H9 (cell line): Measurements from ENCODE around the gene GABBR2. TPM values are rescaled to one million over a fixed set of nuclear protein-coding genes. Genes with fewer than 3 reads are reported as not detected.

Experiments used
- DNase-seq: peaks from one replicate; pipeline ENCODE4 v3.0.0-alpha.2; 2017
- H2AFZ ChIP-seq: one replicate; pipeline ENCODE4 v1.6.1; 2013; ENCODE audit warnings: mild to moderate bottlenecking, low read length, control low read depth, moderate library complexity
- H2AK5ac ChIP-seq: 2 replicates; pipeline ENCODE4 v1.6.1; 2013; ENCODE audit warnings: low read length, control low read depth, mixed read lengths; ENCODE audit not compliant: insufficient read length
- H2BK120ac ChIP-seq: one replicate; pipeline ENCODE4 v1.6.1; 2013; ENCODE audit warnings: low read depth, mild to moderate bottlenecking, low read length, control low read depth, inconsistent platforms; ENCODE audit not compliant: poor library complexity, severe bottlenecking
- H2BK12ac ChIP-seq: 2 replicates; pipeline ENCODE4 v1.6.1; 2013; ENCODE audit warnings: low read length, control low read depth, mixed read lengths, low read depth; ENCODE audit not compliant: insufficient read length
- H2BK15ac ChIP-seq: 2 replicates; pipeline ENCODE4 v1.6.1; 2013; ENCODE audit warnings: low read depth, low read length, control low read depth
- H2BK20ac ChIP-seq: one replicate; pipeline ENCODE4 v1.6.1; 2013; ENCODE audit warnings: low read depth, mild to moderate bottlenecking, low read length, control low read depth, inconsistent platforms; ENCODE audit not compliant: poor library complexity, severe bottlenecking
- H2BK5ac ChIP-seq: 2 replicates; pipeline ENCODE4 v1.6.1; 2013; ENCODE audit warnings: low read length, control low read depth, mixed read lengths; ENCODE audit not compliant: insufficient read length
- H3K14ac ChIP-seq: 2 replicates; pipeline ENCODE4 v1.6.1; 2013; ENCODE audit warnings: low read length, control low read depth; ENCODE audit not compliant: insufficient read depth
- H3K18ac ChIP-seq: 2 replicates; pipeline ENCODE4 v1.6.1; 2013; ENCODE audit warnings: low read depth, mild to moderate bottlenecking, mixed read lengths, low read length, control low read depth; ENCODE audit not compliant: insufficient read length
- H3K23ac ChIP-seq: 2 replicates; pipeline ENCODE4 v1.6.1; 2013; ENCODE audit warnings: low read length, control low read depth, mixed read lengths, low read depth; ENCODE audit not compliant: insufficient read length
- H3K23me2 ChIP-seq: 2 replicates; pipeline ENCODE4 v1.6.1; 2013; ENCODE audit warnings: low read depth, mild to moderate bottlenecking, mixed read lengths, low read length, control low read depth; ENCODE audit not compliant: insufficient read length, poor library complexity, severe bottlenecking
- H3K27ac ChIP-seq: 2 replicates; pipeline ENCODE4 v1.5.1; 2013; ENCODE audit warnings: low read length, control low read depth, mixed read lengths, low read depth; ENCODE audit not compliant: insufficient read length
- H3K27me3 ChIP-seq: 2 replicates; pipeline ENCODE4 v1.6.1; 2013; ENCODE audit warnings: low read length, control low read depth, inconsistent platforms; ENCODE audit not compliant: insufficient read depth
- H3K4ac ChIP-seq: 2 replicates; pipeline ENCODE4 v1.6.1; 2013; ENCODE audit warnings: low read depth, mild to moderate bottlenecking, control low read depth, inconsistent platforms, low read length, moderate library complexity
- H3K4me1 ChIP-seq: 2 replicates; pipeline ENCODE4 v1.6.1; 2013; ENCODE audit warnings: low read length, control low read depth, inconsistent platforms; ENCODE audit not compliant: insufficient read depth
- H3K4me2 ChIP-seq: 2 replicates; pipeline ENCODE4 v1.6.1; 2013; ENCODE audit warnings: low read length, control low read depth, mixed read lengths; ENCODE audit not compliant: insufficient read length, insufficient read depth
- H3K56ac ChIP-seq: 2 replicates; pipeline ENCODE4 v1.6.1; 2013; ENCODE audit warnings: low read depth, mild to moderate bottlenecking, mixed read lengths, low read length, control low read depth; ENCODE audit not compliant: insufficient read length
- H3K79me1 ChIP-seq: 2 replicates; pipeline ENCODE4 v1.6.1; 2013; ENCODE audit warnings: low read depth, mild to moderate bottlenecking, moderate library complexity, low read length, control low read depth, inconsistent platforms; ENCODE audit not compliant: insufficient read depth, poor library complexity, severe bottlenecking
- H3K79me2 ChIP-seq: 2 replicates; pipeline ENCODE4 v1.6.1; 2013; ENCODE audit warnings: low read length, control low read depth, inconsistent platforms; ENCODE audit not compliant: insufficient read depth
- H3K9ac ChIP-seq: 2 replicates; pipeline ENCODE4 v1.6.1; 2013; ENCODE audit warnings: low read length, control low read depth, mixed read lengths; ENCODE audit not compliant: insufficient read length; ENCODE audit errors: extremely low read depth
- H3K9me3 ChIP-seq: one replicate; pipeline ENCODE4 v1.6.1; 2013; ENCODE audit warnings: low read depth, low read length, inconsistent platforms; ENCODE audit not compliant: control insufficient read depth
- H3T11ph ChIP-seq: one replicate; pipeline ENCODE4 v1.6.1; 2013; ENCODE audit warnings: mild to moderate bottlenecking, low read length, control low read depth, inconsistent platforms
- H4K20me1 ChIP-seq: one replicate; pipeline ENCODE4 v1.6.1; 2013; ENCODE audit not compliant: control insufficient read depth, insufficient read length, insufficient read depth
- H4K5ac ChIP-seq: 2 replicates; pipeline ENCODE4 v1.6.1; 2013; ENCODE audit warnings: low read depth, mild to moderate bottlenecking, mixed read lengths, low read length, control low read depth; ENCODE audit not compliant: insufficient read length
- H4K8ac ChIP-seq: replicated peaks from 2 replicates; pipeline ENCODE4 v1.6.1; 2013; ENCODE audit warnings: low read length, control low read depth, mixed read lengths, low read depth; ENCODE audit not compliant: insufficient read length
- H4K91ac ChIP-seq: 2 replicates; pipeline ENCODE4 v1.6.1; 2013; ENCODE audit warnings: low read depth, mild to moderate bottlenecking, moderate library complexity, mixed read lengths, low read length, control low read depth; ENCODE audit not compliant: insufficient read length
- H3K27ac Mint-ChIP-seq, 3 experiments: 2 replicates in 2 of 3; 3 replicates in 1 of 3; pipeline ENCODE4 v1.8.0; 2020 to 2021; ENCODE audit warnings: mixed read lengths in 3 of 3, mild to moderate bottlenecking in 1 of 3, moderate library complexity in 1 of 3
- H3K27me3 Mint-ChIP-seq: 2 replicates; pipeline ENCODE4 v1.8.0; 2021; ENCODE audit warnings: low read depth, mild to moderate bottlenecking, moderate library complexity, mixed read lengths
- H3K36me3 Mint-ChIP-seq, 3 experiments: 2 replicates in 2 of 3; 3 replicates in 1 of 3; pipeline ENCODE4 v1.8.0; 2020 to 2021; ENCODE audit warnings: low read depth in 3 of 3, mixed read lengths in 3 of 3; ENCODE audit not compliant: insufficient read depth in 1 of 3
- H3K4me1 Mint-ChIP-seq, 2 experiments: 2 replicates each; pipeline ENCODE4 v1.8.0; 2020; ENCODE audit warnings: mixed read lengths in 2 of 2
- H3K4me3 Mint-ChIP-seq, 2 experiments: 2 replicates in 1 of 2; 3 replicates in 1 of 2; pipeline ENCODE4 v1.8.0; 2020 to 2021; ENCODE audit warnings: mild to moderate bottlenecking in 2 of 2, mixed read lengths in 2 of 2, moderate library complexity in 1 of 2
- H3K9me3 Mint-ChIP-seq, 2 experiments: 2 replicates in 1 of 2; 3 replicates in 1 of 2; pipeline ENCODE4 v1.8.0; 2020; ENCODE audit warnings: mild to moderate bottlenecking in 2 of 2, mixed read lengths in 2 of 2, moderate library complexity in 1 of 2
- CTCF ChIP-seq: fragments of 200-600 bp; sonication (generic); conservative IDR thresholded peaks from 3 replicates; pipeline ENCODE4 v1.8.0; 2021; ENCODE audit warnings: antibody characterized with exemption, mild to moderate bottlenecking
- WGBS: extraction: QIAGEN DNeasy Blood & Tissue Kit; methylation state at CpG from one replicate; pipeline ENCODE4 v1.1.7; 2013; ENCODE audit warnings: missing lambda C conversion rate, low lambda C conversion rate, mixed read lengths; ENCODE audit not compliant: insufficient read length; ENCODE audit errors: extremely low coverage; 5-methylcytosine and 5-hydroxymethylcytosine counted together
- total RNA-seq: library from RNA; stranded (reverse); gene quantifications from 2 replicates; pipeline ENCODE4 v1.2.1, GENCODE V29; 2021

GABBR2 gene
- total RNA-seq, 1 experiment from 2014 or later, result 0.66 TPM

GRCh38 chr9:98569491-98569890, 139.2 kb downstream of the GABBR2 start:
- no peak overlapping the region for H3T11ph ChIP-seq
- no peak overlapping the region for H3K27ac Mint-ChIP-seq
- no peak overlapping the region for H2AFZ ChIP-seq
- H3K9me3 Mint-ChIP-seq, result no peaks in the 10 kb centered on the region
- no peak overlapping the region for H3K18ac ChIP-seq
- no peaks in the 10 kb centered on the region for H3K23me2 ChIP-seq
- no peak for TF ChIP-seq CTCF
- WGBS, result no CpG with 5 or more reads among the region's 4 CpGs
- H3K4ac ChIP-seq, result no peak overlapping the region
- no peak overlapping the region for H4K5ac ChIP-seq
- H2BK15ac ChIP-seq, result no peak overlapping the region
- H3K56ac ChIP-seq, result no peak overlapping the region
- H3K4me1 Mint-ChIP-seq, result peaks cover 0 to 5% of the 10 kb centered on the region in 2 experiments; a peak in 1 of 4 replicates
- no peaks in the 10 kb centered on the region for H4K20me1 ChIP-seq
- no peak overlapping the region for H4K91ac ChIP-seq
- no peak for DNase-seq
- H4K8ac ChIP-seq, result no peak overlapping the region
- no peaks in the 10 kb centered on the region for H3K36me3 Mint-ChIP-seq
- peaks cover 2% of the 10 kb centered on the region for H3K27me3 Mint-ChIP-seq
- no peaks in the 10 kb centered on the region for H3K4me1 ChIP-seq
- H3K79me1 ChIP-seq, result no peaks in the 10 kb centered on the region
- H3K27ac ChIP-seq, result no peak overlapping the region
- H3K4me2 ChIP-seq, result no peak overlapping the region
- no peak overlapping the region for H3K14ac ChIP-seq
- H2BK5ac ChIP-seq, result no peak overlapping the region
- H2BK20ac ChIP-seq, result no peak overlapping the region
- H3K23ac ChIP-seq, result no peak overlapping the region
- no peak overlapping the region for H2AK5ac ChIP-seq
- no peak overlapping the region for H3K4me3 Mint-ChIP-seq
- no peak overlapping the region for H3K9ac ChIP-seq
- no peak overlapping the region for H2BK12ac ChIP-seq
- H3K79me2 ChIP-seq, result no peaks in the 10 kb centered on the region
- H2BK120ac ChIP-seq, result no peak overlapping the region
- no peaks in the 10 kb centered on the region for H3K9me3 ChIP-seq
- H3K27me3 ChIP-seq, result no peaks in the 10 kb centered on the region
